Islet precursor cell (in vitro differentiated cells): Measurements from ENCODE around the gene ARRDC2.
"Not testable (repeated sequence)": the region's sequence is repeated elsewhere in the genome, so short reads cannot be mapped to it uniquely, and the experiment has no call there.

Source experiments
- DNase-seq: peaks from one replicate; pipeline ENCODE4 v3.0.0-alpha.2; 2018

Gene ARRDC2

GRCh38 chr19:18020212-18021085 is 12.5 kb downstream of the ARRDC2 start:
- no peak for DNase-seq

- DNase-seq: no peak
Observed at GRCh38 chr19:18021121-18021755, 13.3 kb downstream of the ARRDC2 start.

- DNase-seq: no peak
Observed at GRCh38 chr19:18023622-18024251, 15.8 kb downstream of the ARRDC2 start.

- no peak for DNase-seq
Observed at GRCh38 chr19:18027151-18027550, 19.2 kb downstream of the ARRDC2 start.

- DNase-seq: no peak
Observed at GRCh38 chr19:18029617-18030338, 21.8 kb downstream of the ARRDC2 start.

GRCh38 chr19:18031401-18031800 is 23.4 kb downstream of the ARRDC2 start:
- DNase-seq: not testable (repeated sequence)

GRCh38 chr19:18032102-18032501 is 24.1 kb downstream of the ARRDC2 start:
- not testable (repeated sequence) for DNase-seq

GRCh38 chr19:18041054-18041453 is 33.1 kb downstream of the ARRDC2 start:
- DNase-seq: no peak

- DNase-seq: no peak
Observed at GRCh38 chr19:18043676-18044075, 35.7 kb downstream of the ARRDC2 start.

- no peak for DNase-seq
Observed at GRCh38 chr19:18044825-18045304, 36.9 kb downstream of the ARRDC2 start.

GRCh38 chr19:18045307-18046050 is 37.5 kb downstream of the ARRDC2 start:
- DNase-seq: no peak

GRCh38 chr19:18046059-18046718 is 38.2 kb downstream of the ARRDC2 start:
- DNase-seq: peak; percentile 77

- DNase-seq: no peak
Observed at GRCh38 chr19:18049385-18049784, 41.4 kb downstream of the ARRDC2 start.

- no peak for DNase-seq
Observed at GRCh38 chr19:18051887-18052286, 43.9 kb downstream of the ARRDC2 start.

- DNase-seq: no peak
Observed at GRCh38 chr19:18053576-18054219, 45.7 kb downstream of the ARRDC2 start.

GRCh38 chr19:18055967-18056366 is 48.0 kb downstream of the ARRDC2 start:
- no peak for DNase-seq

- no peak for DNase-seq
Observed at GRCh38 chr19:18057557-18057956, 49.6 kb downstream of the ARRDC2 start.

GRCh38 chr19:18058208-18059009 is 50.4 kb downstream of the ARRDC2 start:
- DNase-seq: peak; percentile 90

- no peak for DNase-seq
Observed at GRCh38 chr19:18059297-18059696, 51.3 kb downstream of the ARRDC2 start.

- DNase-seq: no peak
Observed at GRCh38 chr19:18059902-18060301, 51.9 kb downstream of the ARRDC2 start.
